GM12891 (cell line): ENCODE measurements around the gene CCDC170.

Source experiments
- PAX5 ChIP-seq: IDR thresholded peaks from 2 replicates; pipeline ENCODE4 v1.6.1; 2011; ENCODE audit warnings: low read length, moderate library complexity, mild to moderate bottlenecking; ENCODE audit not compliant: insufficient read depth, severe bottlenecking
- POLR2A ChIP-seq: IDR thresholded peaks from 2 replicates; pipeline ENCODE4 v1.6.1; 2011; ENCODE audit warnings: low read depth, low read length, control low read depth
- POLR2AphosphoS5 ChIP-seq: IDR thresholded peaks from 2 replicates; pipeline ENCODE4 v1.6.1; 2011; ENCODE audit warnings: low read depth, low read length, control low read depth
- POU2F2 ChIP-seq: IDR thresholded peaks from 2 replicates; pipeline ENCODE4 v1.6.1; 2011; ENCODE audit warnings: low read depth, mild to moderate bottlenecking, control low read depth, low read length, moderate library complexity
- SPI1 ChIP-seq: IDR thresholded peaks from 2 replicates; pipeline ENCODE4 v1.6.1; 2011; ENCODE audit warnings: low read depth, low read length, control low read depth
- TAF1 ChIP-seq: IDR thresholded peaks from 2 replicates; pipeline ENCODE4 v1.6.1; 2011; ENCODE audit warnings: low read depth, low read length, control low read depth

GRCh38 chr6:151624071-151624470, 130.3 kb downstream of the CCDC170 start:
- TF ChIP-seq POLR2A (no peak), POLR2AphosphoS5 (no peak), TAF1 (no peak), POU2F2 (no peak), SPI1 (no peak), PAX5 (no peak)
